T-helper 17 cell (primary cell): ENCODE results near the gene ATXN2. TPM values are rescaled to one million over a fixed set of nuclear protein-coding genes. Genes with fewer than 3 reads are reported as not detected.
A peak's percentile ranks its signal among the peaks of the same experiment; 100 is the strongest.

Experiments
- ATAC-seq: fragments of 150-1000 bp; cut with Tn5 transposase; 2 replicates; pipeline ENCODE4 v1.10.0; 2021; ENCODE audit warnings: mild to moderate bottlenecking, moderate library complexity
- DNase-seq, 3 donors: peaks; one replicate each; pipeline versions ENCODE4 v3.0.0 to v3.0.0-alpha.2; 2020 to 2021
- H3K9me3 ChIP-seq: one replicate; pipeline ENCODE4 v1.7.0; 2013; ENCODE audit warnings: low read length, mild to moderate bottlenecking; ENCODE audit not compliant: control insufficient read depth, poor library complexity, severe bottlenecking
- H3K27ac Mint-ChIP-seq: one replicate; pipeline ENCODE4 v1.8.0; 2022; ENCODE audit warnings: mild to moderate bottlenecking, moderate library complexity, mixed read lengths
- H3K27me3 Mint-ChIP-seq: one replicate; pipeline ENCODE4 v1.8.0; 2022; ENCODE audit warnings: mixed read lengths
- H3K36me3 Mint-ChIP-seq: one replicate; pipeline ENCODE4 v1.8.0; 2022; ENCODE audit warnings: low read depth, mixed read lengths
- H3K4me1 Mint-ChIP-seq: one replicate; pipeline ENCODE4 v1.8.0; 2022; ENCODE audit warnings: mild to moderate bottlenecking, mixed read lengths
- H3K4me3 Mint-ChIP-seq: one replicate; pipeline ENCODE4 v1.8.0; 2022; ENCODE audit warnings: mild to moderate bottlenecking, moderate library complexity, mixed read lengths
- total RNA-seq, 4 donors: library from RNA in 2 of 4; stranded (reverse) in 2 of 4; gene quantifications; one replicate each; pipeline ENCODE4 v1.2.3 and lab custom pipeline; 2022 to 2026

Gene ATXN2
- total RNA-seq, 2 donors from 2014 or later, result 47.6 to 48.8 TPM

- no peaks in the 10 kb centered on the region for H3K9me3 ChIP-seq
- DNase-seq (no peak), ATAC-seq (no peak)
- Mint-ChIP-seq H3K4me1 (peaks cover 73% of the 10 kb centered on the region), H3K27ac (peak overlapping the region; percentile 100), H3K27me3 (no peaks in the 10 kb centered on the region), H3K36me3 (peaks cover 2% of the 10 kb centered on the region), H3K4me3 (peak overlapping the region; percentile 95)
These were observed 171.6 kb downstream of the ATXN2 start for GRCh38 chr12:111427417-111428074.

DNA sequence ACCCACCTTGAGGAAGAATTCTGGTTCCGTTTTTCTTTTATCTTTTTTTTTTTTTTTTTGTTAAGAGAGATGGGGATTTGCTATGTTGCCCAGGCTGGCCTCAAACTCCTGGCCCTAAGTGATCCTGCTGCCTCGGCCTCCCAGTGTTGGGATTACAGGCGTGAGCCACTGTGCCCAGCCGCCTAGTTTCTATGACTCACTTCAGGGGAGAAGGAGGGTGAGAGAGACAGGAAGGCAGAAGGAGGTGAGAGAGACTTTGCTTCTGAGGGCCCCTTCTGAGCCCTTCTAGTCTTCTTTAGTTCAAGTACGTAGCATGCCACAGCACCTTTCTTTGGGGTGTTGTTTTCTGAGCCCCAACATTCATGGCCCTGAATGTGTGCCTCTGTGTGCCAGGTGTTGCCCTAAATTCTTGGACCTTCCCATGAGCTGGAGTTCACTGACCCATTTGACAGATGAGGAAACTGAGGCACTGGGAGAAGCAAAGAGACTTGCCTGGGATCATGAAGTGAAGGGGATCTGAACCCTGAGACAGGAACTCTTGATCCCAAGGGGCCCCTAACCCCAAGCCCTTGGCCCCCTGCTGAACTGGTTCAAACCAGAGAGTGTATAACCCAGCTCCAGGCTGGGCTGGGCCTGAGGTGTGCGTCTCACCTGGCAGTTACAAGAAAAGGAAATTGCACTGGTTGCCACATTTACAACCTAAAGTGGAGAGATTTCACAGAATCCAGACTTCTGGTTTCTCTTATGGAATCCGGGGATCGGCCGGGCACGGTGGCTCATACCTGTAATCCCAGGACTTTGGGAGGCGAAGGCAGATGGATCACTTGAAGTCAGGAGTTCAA lies 172.6 kb downstream of the ATXN2 start:
- DNase-seq, result no peak
- peak; percentile 13 for ATAC-seq
- peaks cover 2% of the 10 kb centered on the region for H3K36me3 Mint-ChIP-seq
- H3K4me1 Mint-ChIP-seq, result peaks cover 63% of the 10 kb centered on the region
- peak overlapping the region; percentile 75 for H3K4me3 Mint-ChIP-seq
- no peaks in the 10 kb centered on the region for H3K27me3 Mint-ChIP-seq
- no peaks in the 10 kb centered on the region for H3K9me3 ChIP-seq
- peak overlapping the region; percentile 100 for H3K27ac Mint-ChIP-seq

DNA sequence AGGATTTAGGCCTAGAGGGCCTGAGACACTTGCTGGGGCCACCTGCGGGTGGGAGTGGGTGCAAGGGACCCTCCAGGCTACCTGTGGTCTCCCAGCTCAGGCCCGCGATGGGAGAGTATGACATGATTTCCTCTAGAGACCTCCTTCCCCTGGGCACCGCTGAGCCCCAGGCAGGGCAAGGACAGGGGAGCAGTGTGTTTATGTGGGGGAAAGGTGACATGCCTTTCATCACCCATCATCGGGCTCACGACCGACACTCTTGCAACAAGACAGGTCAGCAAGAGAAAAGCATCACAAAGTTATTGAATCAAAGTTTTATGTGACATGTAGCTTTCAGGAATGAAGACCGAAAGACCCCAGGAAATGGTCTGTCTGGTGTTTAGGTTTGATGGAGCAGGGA lies 173.5 kb downstream of the ATXN2 start:
- ATAC-seq, result no peak
- DNase-seq, result no peak
- no peaks in the 10 kb centered on the region for H3K9me3 ChIP-seq
- Mint-ChIP-seq H3K27me3 (no peaks in the 10 kb centered on the region), H3K36me3 (peaks cover 2% of the 10 kb centered on the region), H3K4me1 (peaks cover 56% of the 10 kb centered on the region), H3K4me3 (peak overlapping the region; percentile 59), H3K27ac (peak overlapping the region; percentile 100)

- ATAC-seq (peak; percentile 36), DNase-seq (no peak)
- no peaks in the 10 kb centered on the region for H3K9me3 ChIP-seq
- H3K27ac Mint-ChIP-seq, result peak overlapping the region; percentile 100
- H3K36me3 Mint-ChIP-seq, result peaks cover 2% of the 10 kb centered on the region
- peak overlapping the region; percentile 70 for H3K4me3 Mint-ChIP-seq
- H3K27me3 Mint-ChIP-seq, result no peaks in the 10 kb centered on the region
- peaks cover 47% of the 10 kb centered on the region for H3K4me1 Mint-ChIP-seq
These were observed 174.3 kb downstream of the ATXN2 start for GRCh38 chr12:111424793-111425251.

GRCh38 chr12:111424189-111424792 lies 174.8 kb downstream of the ATXN2 start:
- Mint-ChIP-seq H3K4me3 (peak overlapping the region; percentile 70), H3K36me3 (peaks cover 2% of the 10 kb centered on the region), H3K4me1 (peaks cover 43% of the 10 kb centered on the region), H3K27ac (peak overlapping the region; percentile 100), H3K27me3 (no peaks in the 10 kb centered on the region)
- no peak for ATAC-seq
- H3K9me3 ChIP-seq, result no peaks in the 10 kb centered on the region
- no peak for DNase-seq

GRCh38 chr12:111420494-111420893 lies 178.6 kb downstream of the ATXN2 start:
- H3K4me1 Mint-ChIP-seq, result peaks cover 23% of the 10 kb centered on the region
- peaks cover 2% of the 10 kb centered on the region for H3K36me3 Mint-ChIP-seq
- H3K27ac Mint-ChIP-seq, result no peak overlapping the region
- ATAC-seq, result no peak
- H3K4me3 Mint-ChIP-seq, result no peak overlapping the region
- H3K27me3 Mint-ChIP-seq, result no peaks in the 10 kb centered on the region
- DNase-seq, result no peak
- no peaks in the 10 kb centered on the region for H3K9me3 ChIP-seq

- DNase-seq (no peak), ATAC-seq (no peak)
- H3K27ac Mint-ChIP-seq, result no peak overlapping the region
- H3K36me3 Mint-ChIP-seq, result peaks cover 2% of the 10 kb centered on the region
- H3K4me1 Mint-ChIP-seq, result peaks cover 20% of the 10 kb centered on the region
- no peaks in the 10 kb centered on the region for H3K9me3 ChIP-seq
- H3K4me3 Mint-ChIP-seq, result no peak overlapping the region
- H3K27me3 Mint-ChIP-seq, result no peaks in the 10 kb centered on the region
These were observed 179.3 kb downstream of the ATXN2 start for GRCh38 chr12:111419784-111420183.

DNA sequence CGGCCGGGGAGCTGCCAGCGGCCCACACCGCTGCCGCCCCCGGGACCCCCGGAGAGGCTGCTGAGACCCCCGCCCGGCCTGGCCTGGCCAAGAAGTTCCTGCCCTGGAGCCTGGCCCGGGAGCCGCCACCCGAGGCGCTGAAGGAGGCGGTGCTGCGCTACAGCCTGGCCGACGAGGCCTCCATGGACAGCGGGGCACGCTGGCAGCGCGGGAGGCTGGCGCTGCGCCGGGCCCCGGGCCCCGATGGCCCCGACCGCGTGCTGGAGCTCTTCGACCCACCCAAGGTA lies 180.6 kb downstream of the ATXN2 start:
- ATAC-seq (no peak), DNase-seq (no peak)
- H3K9me3 ChIP-seq, result no peaks in the 10 kb centered on the region
- Mint-ChIP-seq H3K36me3 (peaks cover 2% of the 10 kb centered on the region), H3K4me3 (no peak overlapping the region), H3K4me1 (peaks cover 21% of the 10 kb centered on the region), H3K27me3 (no peaks in the 10 kb centered on the region), H3K27ac (no peak overlapping the region)

DNA sequence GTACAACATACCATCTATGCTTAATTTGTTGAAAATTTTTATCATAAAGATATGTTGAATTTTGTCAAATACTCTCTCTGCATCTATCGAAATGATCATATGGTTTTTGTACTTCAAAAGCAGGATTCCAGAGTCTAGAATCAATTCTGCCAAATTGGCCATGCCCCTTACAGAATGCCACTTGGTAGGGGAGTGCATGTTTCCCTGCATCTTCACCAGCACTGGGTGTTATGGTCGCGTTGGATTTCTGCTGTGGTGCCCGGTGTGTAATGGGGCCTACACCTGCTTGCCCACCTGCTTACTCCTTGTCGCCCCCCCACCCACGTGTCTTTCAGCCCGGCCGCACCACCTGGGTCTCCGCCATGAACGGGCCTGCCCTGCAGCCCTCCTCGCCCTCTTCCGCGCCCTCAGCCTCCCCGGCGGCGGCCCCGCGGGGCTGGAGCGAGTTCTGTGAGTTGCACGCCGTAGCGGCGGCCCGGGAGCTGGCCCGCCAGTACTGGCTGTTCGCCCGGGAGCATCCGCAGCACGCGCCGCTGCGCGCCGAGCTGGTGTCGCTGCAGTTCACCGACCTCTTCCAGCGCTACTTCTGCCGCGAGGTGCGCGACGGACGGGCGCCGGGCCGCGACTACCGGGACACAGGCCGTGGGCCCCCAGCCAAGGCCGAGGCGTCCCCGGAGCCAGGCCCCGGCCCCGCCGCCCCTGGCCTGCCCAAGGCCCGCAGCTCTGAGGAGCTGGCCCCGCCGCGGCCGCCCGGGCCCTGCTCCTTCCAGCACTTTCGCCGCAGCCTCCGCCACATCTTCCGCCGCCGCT lies 181.1 kb downstream of the ATXN2 start:
- Mint-ChIP-seq H3K4me3 (no peak overlapping the region), H3K36me3 (peaks cover 4% of the 10 kb centered on the region), H3K27me3 (no peaks in the 10 kb centered on the region), H3K4me1 (peaks cover 26% of the 10 kb centered on the region), H3K27ac (no peak overlapping the region)
- H3K9me3 ChIP-seq, result no peaks in the 10 kb centered on the region
- ATAC-seq (no peak), DNase-seq (no peak)

GRCh38 chr12:111417290-111417689 lies 181.8 kb downstream of the ATXN2 start:
- H3K4me1 Mint-ChIP-seq, result peaks cover 30% of the 10 kb centered on the region
- no peaks in the 10 kb centered on the region for H3K9me3 ChIP-seq
- no peaks in the 10 kb centered on the region for H3K27me3 Mint-ChIP-seq
- peak overlapping the region; percentile 14 for H3K27ac Mint-ChIP-seq
- H3K4me3 Mint-ChIP-seq, result no peak overlapping the region
- no peak for ATAC-seq
- peaks cover 2% of the 10 kb centered on the region for H3K36me3 Mint-ChIP-seq
- no peak for DNase-seq

GRCh38 chr12:111414711-111415252 lies 184.3 kb downstream of the ATXN2 start:
- Mint-ChIP-seq H3K4me1 (peaks cover 38% of the 10 kb centered on the region), H3K4me3 (no peak overlapping the region), H3K27ac (peak overlapping the region; percentile 97), H3K27me3 (no peaks in the 10 kb centered on the region), H3K36me3 (peaks cover 2% of the 10 kb centered on the region)
- no peak for ATAC-seq
- H3K9me3 ChIP-seq, result no peaks in the 10 kb centered on the region
- DNase-seq, result no peak

- H3K4me1 Mint-ChIP-seq, result peaks cover 43% of the 10 kb centered on the region
- peak overlapping the region; percentile 63 for H3K4me3 Mint-ChIP-seq
- H3K27me3 Mint-ChIP-seq, result no peaks in the 10 kb centered on the region
- ATAC-seq (no peak), DNase-seq (no peak)
- H3K36me3 Mint-ChIP-seq, result peaks cover 2% of the 10 kb centered on the region
- H3K27ac Mint-ChIP-seq, result peak overlapping the region; percentile 97
- H3K9me3 ChIP-seq, result no peaks in the 10 kb centered on the region
These were observed 185.6 kb downstream of the ATXN2 start for GRCh38 chr12:111413442-111414086.
